Heart left ventricle (tissue), 16 donors: Measurements from ENCODE around the gene CCDC185. TPM values are rescaled to one million over a fixed set of nuclear protein-coding genes. Genes with fewer than 3 reads are reported as not detected.

Experiments
- ATAC-seq, 4 donors: fragments of 200-7000 bp; cut with Tn5 transposase; one replicate each; pipeline ENCODE4 v1.9.1; 2020 to 2022; ENCODE audit warnings: moderate library complexity in 4 of 4, mild to moderate bottlenecking in 3 of 4, moderate number of reproducible peaks in 1 of 4
- DNase-seq, 5 donors: peaks; one replicate each; pipeline ENCODE4 v3.0.0-alpha.2; 2020
- H3K27ac ChIP-seq, 12 donors: fragments of 200-600 bp; sonication (generic) in 4 of 12; one replicate each; pipeline versions ENCODE4 v1.5.0 to v1.8.0; 2016 to 2022; ENCODE audit warnings: mild to moderate bottlenecking in 2 of 12
- H3K27me3 ChIP-seq, 9 donors: fragments of 200-600 bp; sonication (generic) in 2 of 9; one replicate each; pipeline versions ENCODE4 v1.5.1 to v1.8.0; 2016 to 2022; ENCODE audit warnings: mild to moderate bottlenecking in 3 of 9
- H3K36me3 ChIP-seq, 9 donors: fragments of 200-600 bp; sonication (generic) in 2 of 9; one replicate each; pipeline versions ENCODE4 v1.5.0 to v1.8.0; 2018 to 2022; ENCODE audit warnings: mild to moderate bottlenecking in 2 of 9
- H3K4me1 ChIP-seq, 12 donors: fragments of 200-600 bp; sonication (generic) in 4 of 12; one replicate each; pipeline versions ENCODE4 v1.5.0 to v1.8.0; 2016 to 2022; ENCODE audit warnings: mild to moderate bottlenecking in 3 of 12
- H3K4me3 ChIP-seq, 12 donors: fragments of 200-600 bp; sonication (generic) in 4 of 12; one replicate each; pipeline versions ENCODE4 v1.5.0 to v1.8.0; 2017 to 2022; ENCODE audit warnings: mild to moderate bottlenecking in 9 of 12, moderate library complexity in 4 of 12
- H3K9me3 ChIP-seq, 12 donors: fragments of 200-600 bp; sonication (generic) in 4 of 12; one replicate each; pipeline versions ENCODE4 v1.5.0 to v1.8.0; 2016 to 2022; ENCODE audit warnings: mild to moderate bottlenecking in 1 of 12
- POLR2A ChIP-seq, 2 donors: fragments of 450-650 bp; IDR thresholded peaks; one replicate each; pipeline ENCODE4 v1.6.1; 2017; ENCODE audit warnings: antibody characterized with exemption in 2 of 2, mild to moderate bottlenecking in 2 of 2, moderate library complexity in 2 of 2
- WGBS, 4 donors: extraction: QIAGEN DNeasy Blood & Tissue Kit in 2 of 4; methylation state at CpG; one replicate each; pipeline versions ENCODE4 v1.1.5 to v1.1.7; 2013 to 2018; 5-methylcytosine and 5-hydroxymethylcytosine counted together
- intact Hi-C, 10 donors: fragments of 100-400 bp; cut with DNase I; formaldehyde crosslinking; loops; one replicate each; pipeline versions ENCODE4 v1.11.1 to v1.14.2; 2022
- polyA plus RNA-seq, 2 donors: library from polyadenylated mRNA; stranded (reverse); fragments of 200-250 nt; gene quantifications; one replicate each; pipeline ENCODE4 v1.2.3, GENCODE V29; 2013
- total RNA-seq, 9 donors: library from RNA; depleted of rRNA in 2 of 9; stranded (reverse); fragments of >200 nt in 2 of 9; fragmentation: NEBNext Ultra II Directional in 3 of 9; extraction: Animal tissue kit (Norgen Biotek cat#: 25700) in 3 of 9; gene quantifications; one replicate each; pipeline versions ENCODE4 v1.1.0 to v1.2.4, GENCODE V29; 2016 to 2023
- TF ChIP-seq, protein P1 (sequence below), 12 donors: fragments of 200-600 bp; sonication (generic) in 4 of 12; IDR thresholded peaks; one replicate each; pipeline versions ENCODE4 v1.5.0 to v1.8.0; 2018 to 2022; ENCODE audit warnings: antibody characterized with exemption in 12 of 12, mild to moderate bottlenecking in 5 of 12
- donor health status: ischemic (EF 13 %, LVEDD 7.1; RV severe dilation, severe dysfunction).
- donor health status: healthy with polysubstance abuse.
- donor health status: DM: no; HTN: yes; CAD: no.
- donor health status: DM: no; HTN: no; CAD: no.
- donor health status: ischemic (EF 25% LVEDD 6.9; RV normal size, moderate dysfunction).
- donor health status: ischemic (EF 25% LVEDD 5.7; RV mildly dilated, moderate dysfunction).
- donor health status: healthy.
- donor health status: DM: yes; HTN: yes; CAD: no.
- donor health status: ischemic (EF 35%, LVEDD 5.7; RV mildly dilated, moderate dysfunction).
- donor health status: nonischemic (EF 11% LVEDD 7.7; RV severe dilation, severe dysfunction).
- donor health status: DM: yes; HTN: yes; CAD: no.
- donor health status: PGD.
- donor health status: ischemic (EF 29% LVEDD 5.4; RV normal size, mild dysfunction).
- donor health status: nonischemic (EF 23%, LVEDD 6.1; RV moderate dilation, normal function).

The CCDC185 gene
- total and polyA plus RNA-seq, 11 donors = not detected

DNA sequence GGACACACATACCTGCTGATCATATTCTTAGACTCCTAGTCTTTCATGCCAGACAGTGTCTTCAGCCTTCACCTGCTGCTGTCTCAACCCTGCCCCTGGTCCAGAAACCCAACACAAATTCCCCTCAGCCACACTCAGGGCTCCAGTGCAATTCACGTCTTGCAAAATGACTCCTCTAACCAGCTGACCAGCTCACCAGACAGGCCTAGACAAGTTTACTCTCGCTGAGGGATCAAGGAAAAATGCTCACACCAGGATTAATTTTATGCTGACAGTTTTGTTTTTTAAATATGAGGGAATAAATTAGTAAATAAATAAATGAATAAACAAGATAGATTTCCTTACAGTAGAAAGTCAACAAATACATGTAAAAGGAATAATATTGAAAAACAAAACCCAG is 28.5 kb downstream of the CCDC185 start:
- intact Hi-C loops = loop anchor here in 2 of 10 donors (5.0 to 10.0 kb wide), 2 partner anchors 74 to 287 kb away; no protein-coding TSS in a partner anchor
- no peaks in the 10 kb centered on the region for H3K9me3 ChIP-seq
- peaks cover 0 to 31% (median 4%) of the 10 kb centered on the region in 12 donors for H3K4me1 ChIP-seq
- peaks cover 0 to 2% (median 0%) of the 10 kb centered on the region in 9 donors for H3K27me3 ChIP-seq
- no peak overlapping the region for H3K27ac ChIP-seq
- TF ChIP-seq, protein P1, sequence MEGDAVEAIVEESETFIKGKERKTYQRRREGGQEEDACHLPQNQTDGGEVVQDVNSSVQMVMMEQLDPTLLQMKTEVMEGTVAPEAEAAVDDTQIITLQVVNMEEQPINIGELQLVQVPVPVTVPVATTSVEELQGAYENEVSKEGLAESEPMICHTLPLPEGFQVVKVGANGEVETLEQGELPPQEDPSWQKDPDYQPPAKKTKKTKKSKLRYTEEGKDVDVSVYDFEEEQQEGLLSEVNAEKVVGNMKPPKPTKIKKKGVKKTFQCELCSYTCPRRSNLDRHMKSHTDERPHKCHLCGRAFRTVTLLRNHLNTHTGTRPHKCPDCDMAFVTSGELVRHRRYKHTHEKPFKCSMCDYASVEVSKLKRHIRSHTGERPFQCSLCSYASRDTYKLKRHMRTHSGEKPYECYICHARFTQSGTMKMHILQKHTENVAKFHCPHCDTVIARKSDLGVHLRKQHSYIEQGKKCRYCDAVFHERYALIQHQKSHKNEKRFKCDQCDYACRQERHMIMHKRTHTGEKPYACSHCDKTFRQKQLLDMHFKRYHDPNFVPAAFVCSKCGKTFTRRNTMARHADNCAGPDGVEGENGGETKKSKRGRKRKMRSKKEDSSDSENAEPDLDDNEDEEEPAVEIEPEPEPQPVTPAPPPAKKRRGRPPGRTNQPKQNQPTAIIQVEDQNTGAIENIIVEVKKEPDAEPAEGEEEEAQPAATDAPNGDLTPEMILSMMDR (IDR thresholded peaks at IDR 0.05) = no peak
- no peak for TF ChIP-seq POLR2A (IDR thresholded peaks at IDR 0.05)
- 21 to 32% (median 25%) methylated on average over 2 of the region's 2 CpGs for WGBS, 4 donors
- DNase-seq = no peak
- no peak overlapping the region for H3K4me3 ChIP-seq
- no peaks in the 10 kb centered on the region for H3K36me3 ChIP-seq
- no peak for ATAC-seq

- H3K4me3 ChIP-seq = no peak overlapping the region
- H3K27me3 ChIP-seq = peaks cover 0 to 2% (median 0%) of the 10 kb centered on the region in 9 donors
- 53 to 67% (median 60%) methylated on average over 1 of the region's 1 CpG for WGBS, 4 donors
- no peak overlapping the region for H3K27ac ChIP-seq
- H3K9me3 ChIP-seq = peaks cover 0 to 2% (median 0%) of the 10 kb centered on the region in 12 donors
- peaks cover 0 to 31% (median 4%) of the 10 kb centered on the region in 12 donors for H3K4me1 ChIP-seq
- no peak for DNase-seq
- no peaks in the 10 kb centered on the region for H3K36me3 ChIP-seq
- TF ChIP-seq, protein P1 (IDR thresholded peaks at IDR 0.05) = no peak
- TF ChIP-seq POLR2A (IDR thresholded peaks at IDR 0.05) = no peak
- ATAC-seq = no peak
- intact Hi-C loops = loop anchor here in 2 of 10 donors (5.0 to 10.0 kb wide), 2 partner anchors 76 to 288 kb away; no protein-coding TSS in a partner anchor
These were observed 29.7 kb downstream of the CCDC185 start for GRCh38 chr1:223422911-223423310.

DNA sequence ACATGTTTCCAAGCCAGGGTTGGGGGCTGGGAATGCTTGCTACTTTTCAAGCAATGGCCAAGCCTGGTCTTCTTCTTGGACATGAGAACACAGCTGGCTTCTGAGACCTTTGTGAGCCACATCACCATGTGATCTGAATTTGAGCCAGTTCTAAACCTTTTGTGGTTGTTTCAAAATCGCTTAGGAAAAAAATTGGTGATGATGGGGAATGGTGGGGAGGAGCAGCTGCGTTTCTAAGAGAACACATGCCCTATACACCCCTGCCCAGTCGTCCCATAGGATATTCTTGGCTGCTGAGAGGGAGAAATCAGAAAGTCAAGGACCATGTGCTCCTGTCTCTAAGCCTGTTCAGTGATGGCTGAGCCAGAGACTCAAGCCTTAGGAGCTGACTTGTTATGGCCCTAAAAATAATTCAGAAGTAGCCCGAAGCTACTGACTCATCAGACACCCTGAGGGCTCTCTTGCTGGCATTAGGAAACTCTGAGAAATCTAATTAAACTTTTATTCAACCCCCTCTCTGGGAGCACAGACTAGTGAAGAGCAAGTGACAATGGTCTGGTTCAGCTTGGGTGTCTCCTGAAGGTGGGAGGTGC is 30.5 kb downstream of the CCDC185 start:
- no peak overlapping the region for H3K27ac ChIP-seq

GRCh38 chr1:223425550-223425949 is 32.3 kb downstream of the CCDC185 start:
- DNase-seq = no peak
- peaks cover 0 to 2% (median 0%) of the 10 kb centered on the region in 9 donors for H3K27me3 ChIP-seq
- peaks cover 0 to 8% (median 0%) of the 10 kb centered on the region in 12 donors for H3K9me3 ChIP-seq
- H3K36me3 ChIP-seq = no peaks in the 10 kb centered on the region
- no peak overlapping the region for H3K4me3 ChIP-seq
- 80 to 84% (median 82%) methylated on average over 5 of the region's 5 CpGs for WGBS, 4 donors
- H3K4me1 ChIP-seq = peaks cover 0 to 36% (median 7%) of the 10 kb centered on the region in 12 donors
- H3K27ac ChIP-seq = no peak overlapping the region
- no peak for TF ChIP-seq POLR2A (IDR thresholded peaks at IDR 0.05)
- TF ChIP-seq, protein P1 (IDR thresholded peaks at IDR 0.05) = no peak
- intact Hi-C loops = loop anchor here in 1 of 10 donors (10.0 kb wide), 1 partner anchor 291 kb away; no protein-coding TSS in a partner anchor
- peak in 1 of 4 donors; percentile 17 for ATAC-seq

More for the DNA sequence above, 30.5 kb downstream of the CCDC185 start:
- WGBS, 4 donors = 16 to 36% (median 27%) methylated on average over 4 of the region's 4 CpGs
- H3K4me3 ChIP-seq = no peak overlapping the region
- DNase-seq = no peak
- H3K9me3 ChIP-seq = peaks cover 0 to 8% (median 0%) of the 10 kb centered on the region in 12 donors
- intact Hi-C loops = loop anchor here in 2 of 10 donors (5.0 to 10.0 kb wide), 2 partner anchors 76 to 289 kb away; no protein-coding TSS in a partner anchor
- H3K27me3 ChIP-seq = peaks cover 0 to 2% (median 0%) of the 10 kb centered on the region in 9 donors
- peak in 3 of 4 donors; percentile 35 to 61 (median 44) for ATAC-seq
- peaks cover 0 to 26% (median 4%) of the 10 kb centered on the region in 12 donors for H3K4me1 ChIP-seq
- H3K36me3 ChIP-seq = no peaks in the 10 kb centered on the region
- TF ChIP-seq, protein P1 (IDR thresholded peaks at IDR 0.05) = no peak
- no peak for TF ChIP-seq POLR2A (IDR thresholded peaks at IDR 0.05)
